Pancreas (tissue), 10 donors: ENCODE data around the gene CGA. TPM values are rescaled to one million over a fixed set of nuclear protein-coding genes. Genes with fewer than 3 reads are reported as not detected.

Experiments
- ATAC-seq, 4 donors: fragments of 200-7000 bp; cut with Tn5 transposase; one replicate each; pipeline versions ENCODE4 v1.8.0 to v1.9.1; 2020; ENCODE audit warnings: mild to moderate bottlenecking in 4 of 4, moderate library complexity in 4 of 4
- DNase-seq, 6 donors: peaks; one replicate each; pipeline ENCODE4 v3.0.0-alpha.2; 2020
- FAIRE-seq: peaks from 2 replicates; lab custom pipeline; 2012; peaks lifted over from hg19 to GRCh38; lab: Jason Lieb, UNC
- H3K27ac ChIP-seq, 4 donors: fragments of 200-600 bp; sonication (generic); 1 replicate in 3 of 4; 2 replicates in 1 of 4; pipeline versions ENCODE4 v1.5.0 to v1.8.0; 2020
- H3K27me3 ChIP-seq, 4 donors: fragments of 200-600 bp; one replicate each; pipeline ENCODE4 v1.8.0; 2021
- H3K36me3 ChIP-seq, 3 donors: fragments of 200-600 bp; sonication (generic) in 1 of 3; one replicate each; pipeline versions ENCODE4 v1.5.0 to v1.8.0; 2020 to 2021
- H3K4me1 ChIP-seq, 3 donors: fragments of 200-600 bp; one replicate each; pipeline ENCODE4 v1.8.0; 2021
- H3K4me3 ChIP-seq, 4 donors: fragments of 200-600 bp; sonication (generic) in 2 of 4; one replicate each; pipeline versions ENCODE4 v1.5.0 to v1.8.0; 2020 to 2021
- H3K9me3 ChIP-seq, 4 donors: fragments of 200-600 bp; one replicate each; pipeline ENCODE4 v1.8.0; 2021
- WGBS, 2 donors: extraction: QIAGEN DNeasy Blood & Tissue Kit; methylation state at CpG; one replicate each; pipeline ENCODE4 v1.1.7; 2013; 5-methylcytosine and 5-hydroxymethylcytosine counted together
- intact Hi-C, 3 donors: fragments of 100-400 bp; cut with DNase I; formaldehyde crosslinking; loops; one replicate each; pipeline versions ENCODE4 v1.11.1 to v1.14.2; 2022
- polyA plus RNA-seq, 2 donors: library from polyadenylated mRNA; stranded (reverse); fragments of 200-250 nt; gene quantifications; one replicate each; pipeline ENCODE4 v1.2.3, GENCODE V29; 2013
- total RNA-seq, 6 donors: library from RNA; stranded (reverse); fragmentation: NEBNext Ultra II Directional in 4 of 6; extraction: Animal tissue kit (Norgen Biotek cat#: 25700) in 4 of 6; gene quantifications; one replicate each; pipeline versions ENCODE4 v1.2.1 to v1.2.4, GENCODE V29; 2021 to 2023
- TF ChIP-seq, protein P1 (sequence below), 4 donors: fragments of 200-600 bp; sonication (generic) in 3 of 4; IDR thresholded peaks; one replicate each; pipeline versions ENCODE4 v1.5.0 to v1.8.0; 2021; ENCODE audit warnings: antibody characterized with exemption in 4 of 4
- donor health status: healthy with polysubstance abuse.
- donor health status: DM: no; HTN: no; CAD: no; lungs with moderate emphysema.
- donor health status: DM: no; HTN: no; CAD: no.
- donor health status: control.
- donor health status: control.
- donor health status: Bipolar disorder and iron deficiency.
- donor health status: DM: yes; HTN: yes; CAD: no.
- donor health status: DM: no; HTN: no; CAD: no.
- donor health status: DM: no; HTN: no; CAD: no.
- donor health status: DM: yes; HTN: yes; CAD: no.

The CGA gene
- total and polyA plus RNA-seq, 8 donors: 0.16 TPM; not detected in 7

DNA sequence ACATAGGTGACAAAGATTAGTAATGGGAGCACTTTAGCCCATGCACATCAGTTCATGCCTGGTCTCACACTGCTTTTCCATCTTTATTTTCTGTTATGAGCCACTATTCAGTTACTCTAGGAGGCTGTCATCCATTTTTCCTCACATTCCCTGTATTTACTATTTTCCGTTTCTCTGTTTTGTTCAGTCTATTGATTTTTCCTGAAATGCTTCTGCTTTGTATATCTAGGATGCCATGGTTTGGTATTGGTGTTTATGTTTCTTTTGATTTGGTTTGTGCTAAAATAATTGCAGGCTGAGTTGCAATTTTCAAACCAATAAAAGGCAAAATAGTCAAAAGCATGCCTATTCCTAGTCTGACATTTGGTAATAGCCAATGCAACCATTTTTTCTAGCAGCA lies 31.6 kb upstream of the CGA start:
- ATAC-seq (no peak), DNase-seq (no peak), FAIRE-seq (no peak)
- no peaks in the 10 kb centered on the region for H3K27me3 ChIP-seq
- WGBS, 2 donors: 5 to 20% methylated on average over 1 of the region's 1 CpG
- no peak overlapping the region for H3K4me3 ChIP-seq
- TF ChIP-seq, protein P1, sequence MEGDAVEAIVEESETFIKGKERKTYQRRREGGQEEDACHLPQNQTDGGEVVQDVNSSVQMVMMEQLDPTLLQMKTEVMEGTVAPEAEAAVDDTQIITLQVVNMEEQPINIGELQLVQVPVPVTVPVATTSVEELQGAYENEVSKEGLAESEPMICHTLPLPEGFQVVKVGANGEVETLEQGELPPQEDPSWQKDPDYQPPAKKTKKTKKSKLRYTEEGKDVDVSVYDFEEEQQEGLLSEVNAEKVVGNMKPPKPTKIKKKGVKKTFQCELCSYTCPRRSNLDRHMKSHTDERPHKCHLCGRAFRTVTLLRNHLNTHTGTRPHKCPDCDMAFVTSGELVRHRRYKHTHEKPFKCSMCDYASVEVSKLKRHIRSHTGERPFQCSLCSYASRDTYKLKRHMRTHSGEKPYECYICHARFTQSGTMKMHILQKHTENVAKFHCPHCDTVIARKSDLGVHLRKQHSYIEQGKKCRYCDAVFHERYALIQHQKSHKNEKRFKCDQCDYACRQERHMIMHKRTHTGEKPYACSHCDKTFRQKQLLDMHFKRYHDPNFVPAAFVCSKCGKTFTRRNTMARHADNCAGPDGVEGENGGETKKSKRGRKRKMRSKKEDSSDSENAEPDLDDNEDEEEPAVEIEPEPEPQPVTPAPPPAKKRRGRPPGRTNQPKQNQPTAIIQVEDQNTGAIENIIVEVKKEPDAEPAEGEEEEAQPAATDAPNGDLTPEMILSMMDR (IDR thresholded peaks at IDR 0.05): no peak
- no peak overlapping the region for H3K27ac ChIP-seq
- H3K4me1 ChIP-seq: no peaks in the 10 kb centered on the region
- H3K36me3 ChIP-seq: no peaks in the 10 kb centered on the region
- no peaks in the 10 kb centered on the region for H3K9me3 ChIP-seq
- intact Hi-C loops: no loop called here

DNA sequence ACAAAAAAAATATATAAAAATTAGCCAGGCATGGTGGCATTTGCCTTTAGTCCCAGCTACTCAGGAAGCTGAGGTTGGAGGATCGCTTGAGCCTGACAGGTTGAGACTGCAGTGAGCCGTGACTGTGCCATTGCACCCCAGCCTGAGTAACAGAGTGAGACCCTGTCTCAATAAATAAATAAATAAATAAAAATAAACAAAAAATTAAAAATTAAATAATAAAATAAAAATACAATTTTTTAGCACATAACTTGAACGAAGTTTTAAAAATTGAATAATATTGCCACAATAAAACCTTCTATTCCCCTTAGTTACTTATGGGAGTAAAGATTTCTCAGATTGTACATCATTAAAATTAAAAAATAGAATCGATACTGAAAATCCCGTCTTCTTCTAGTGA lies 29.2 kb upstream of the CGA start:
- no peak overlapping the region for H3K27ac ChIP-seq
- FAIRE-seq (no peak), DNase-seq (no peak), ATAC-seq (no peak)
- 87 to 95% methylated on average over 5 of the region's 5 CpGs for WGBS, 2 donors
- intact Hi-C loops: no loop called here
- no peak overlapping the region for H3K4me3 ChIP-seq
- no peaks in the 10 kb centered on the region for H3K9me3 ChIP-seq
- TF ChIP-seq, protein P1 (IDR thresholded peaks at IDR 0.05): no peak
- no peaks in the 10 kb centered on the region for H3K4me1 ChIP-seq
- H3K36me3 ChIP-seq: no peaks in the 10 kb centered on the region
- H3K27me3 ChIP-seq: no peaks in the 10 kb centered on the region

DNA sequence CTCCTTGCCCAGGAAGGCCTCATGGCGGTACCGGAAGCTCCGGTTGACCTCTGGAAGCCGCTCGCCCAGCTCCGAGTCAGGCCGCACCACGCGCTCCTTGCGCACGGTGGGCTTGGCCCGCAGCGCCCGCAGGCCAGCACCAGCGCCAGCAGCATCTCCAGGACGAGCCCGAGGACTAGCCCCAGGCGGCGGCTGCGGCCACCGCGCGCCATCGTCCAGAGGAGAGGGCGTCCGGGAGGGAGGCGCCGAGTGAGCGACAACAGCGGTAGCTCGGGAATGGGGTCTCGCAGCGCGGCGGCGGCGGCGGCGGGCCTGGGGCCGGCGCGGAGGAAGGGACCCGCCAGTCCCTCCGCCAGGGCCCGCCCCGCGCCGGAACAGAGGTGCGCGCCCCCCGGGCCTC lies 27.6 kb upstream of the CGA start:
- TF ChIP-seq, protein P1 (IDR thresholded peaks at IDR 0.05): no peak
- Histone ChIP-seq H3K27me3 (no peaks in the 10 kb centered on the region), H3K4me3 (no peak overlapping the region), H3K27ac (no peak overlapping the region), H3K9me3 (no peaks in the 10 kb centered on the region), H3K4me1 (no peaks in the 10 kb centered on the region), H3K36me3 (no peaks in the 10 kb centered on the region)
- no peak for FAIRE-seq
- peak in 1 of 6 donors; percentile 41 for DNase-seq
- intact Hi-C loops: no loop called here
- 25 to 40% methylated on average over 43 to 51 of the region's 51 CpGs for WGBS, 2 donors
- ATAC-seq: no peak

DNA sequence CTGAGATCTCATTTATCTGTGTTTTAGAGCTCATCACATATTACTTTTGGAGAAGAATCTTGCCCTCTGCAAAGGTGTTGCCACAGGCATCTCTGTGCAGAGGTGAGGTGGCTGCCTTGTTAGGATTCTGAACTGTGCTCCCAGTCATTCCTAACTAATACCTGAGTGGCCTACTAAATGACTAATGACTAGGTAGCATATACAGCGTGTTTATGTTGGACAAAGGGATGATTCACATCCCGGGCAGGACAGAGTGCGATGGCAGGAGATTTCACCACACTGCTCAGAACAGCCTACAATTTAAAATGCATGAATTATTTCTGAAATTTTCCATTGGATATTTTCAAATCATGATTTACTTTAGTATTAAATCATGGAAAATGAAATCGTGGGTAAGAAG lies 23.1 kb upstream of the CGA start:
- 73 to 77% methylated on average over 4 of the region's 4 CpGs for WGBS, 2 donors
- Histone ChIP-seq H3K4me1 (no peaks in the 10 kb centered on the region), H3K36me3 (no peaks in the 10 kb centered on the region), H3K27me3 (no peaks in the 10 kb centered on the region), H3K27ac (no peak overlapping the region), H3K4me3 (no peak overlapping the region), H3K9me3 (no peaks in the 10 kb centered on the region)
- intact Hi-C loops: no loop called here
- TF ChIP-seq, protein P1 (IDR thresholded peaks at IDR 0.05): no peak
- no peak for DNase-seq
- ATAC-seq: no peak
- no peak for FAIRE-seq

DNA sequence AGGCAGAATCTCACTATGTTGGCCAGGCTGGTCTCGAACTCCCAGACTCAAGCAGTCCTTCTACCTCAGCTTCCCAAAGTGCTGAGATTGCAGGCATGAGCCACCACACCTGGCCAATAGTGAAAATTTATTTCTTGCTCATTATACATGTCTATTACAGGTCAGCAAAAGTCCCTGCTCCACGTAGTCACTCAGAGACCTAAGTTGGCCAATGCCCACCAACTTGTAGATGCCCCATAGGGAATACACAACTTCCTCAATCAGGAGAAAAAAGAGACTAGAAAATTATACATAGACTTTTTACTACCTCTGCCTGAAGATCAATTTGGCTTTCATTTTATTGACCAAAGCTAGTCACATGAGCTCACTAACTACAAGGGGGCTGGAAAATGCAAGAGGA lies 22.0 kb upstream of the CGA start:
- Histone ChIP-seq H3K4me3 (no peak overlapping the region), H3K27me3 (no peaks in the 10 kb centered on the region), H3K27ac (no peak overlapping the region), H3K9me3 (no peaks in the 10 kb centered on the region), H3K36me3 (no peaks in the 10 kb centered on the region), H3K4me1 (no peaks in the 10 kb centered on the region)
- 79 to 89% methylated on average over 2 of the region's 2 CpGs for WGBS, 2 donors
- no peak for FAIRE-seq
- TF ChIP-seq, protein P1 (IDR thresholded peaks at IDR 0.05): no peak
- no peak for ATAC-seq
- no peak for DNase-seq
- intact Hi-C loops: no loop called here
